Retinal pigment epithelial cell (primary cell): ENCODE measurements around the gene BCL11B.

Experiments used
- DNase-seq: peaks from one replicate; pipeline ENCODE4 v3.0.0-alpha.2; 2010; ENCODE audit warnings: low read depth
- H3K4me3 ChIP-seq: 2 replicates; pipeline ENCODE4 v1.5.1; 2011; ENCODE audit warnings: mild to moderate bottlenecking, low read length, control low read depth, moderate library complexity
- TF ChIP-seq, protein P1 (sequence below): conservative IDR thresholded peaks from 2 replicates; pipeline ENCODE4 v1.5.1; 2011; ENCODE audit warnings: low read depth, low read length, control low read depth, inconsistent platforms

BCL11B gene

DNA sequence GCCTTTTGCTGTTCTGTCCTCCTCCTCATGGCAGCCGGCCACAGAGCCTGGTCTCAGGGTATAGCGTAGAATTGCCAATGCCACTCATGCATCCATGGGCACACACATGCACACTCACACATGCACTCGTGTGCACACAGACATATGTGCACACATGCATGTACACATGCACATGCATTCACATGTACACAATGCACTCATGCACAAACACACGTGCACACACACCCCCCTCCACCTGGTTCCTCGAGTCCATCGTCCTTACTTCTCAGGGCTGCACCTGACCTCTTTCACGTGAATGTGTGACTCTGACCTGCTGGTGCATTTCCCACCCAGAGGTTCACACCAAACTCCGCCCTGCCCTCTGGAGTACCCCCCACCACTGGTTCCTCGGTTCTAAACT is 60.6 kb downstream of the BCL11B start:
- H3K4me3 ChIP-seq = no peak overlapping the region
- TF ChIP-seq, protein P1, sequence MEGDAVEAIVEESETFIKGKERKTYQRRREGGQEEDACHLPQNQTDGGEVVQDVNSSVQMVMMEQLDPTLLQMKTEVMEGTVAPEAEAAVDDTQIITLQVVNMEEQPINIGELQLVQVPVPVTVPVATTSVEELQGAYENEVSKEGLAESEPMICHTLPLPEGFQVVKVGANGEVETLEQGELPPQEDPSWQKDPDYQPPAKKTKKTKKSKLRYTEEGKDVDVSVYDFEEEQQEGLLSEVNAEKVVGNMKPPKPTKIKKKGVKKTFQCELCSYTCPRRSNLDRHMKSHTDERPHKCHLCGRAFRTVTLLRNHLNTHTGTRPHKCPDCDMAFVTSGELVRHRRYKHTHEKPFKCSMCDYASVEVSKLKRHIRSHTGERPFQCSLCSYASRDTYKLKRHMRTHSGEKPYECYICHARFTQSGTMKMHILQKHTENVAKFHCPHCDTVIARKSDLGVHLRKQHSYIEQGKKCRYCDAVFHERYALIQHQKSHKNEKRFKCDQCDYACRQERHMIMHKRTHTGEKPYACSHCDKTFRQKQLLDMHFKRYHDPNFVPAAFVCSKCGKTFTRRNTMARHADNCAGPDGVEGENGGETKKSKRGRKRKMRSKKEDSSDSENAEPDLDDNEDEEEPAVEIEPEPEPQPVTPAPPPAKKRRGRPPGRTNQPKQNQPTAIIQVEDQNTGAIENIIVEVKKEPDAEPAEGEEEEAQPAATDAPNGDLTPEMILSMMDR = no peak
- DNase-seq = no peak

DNA sequence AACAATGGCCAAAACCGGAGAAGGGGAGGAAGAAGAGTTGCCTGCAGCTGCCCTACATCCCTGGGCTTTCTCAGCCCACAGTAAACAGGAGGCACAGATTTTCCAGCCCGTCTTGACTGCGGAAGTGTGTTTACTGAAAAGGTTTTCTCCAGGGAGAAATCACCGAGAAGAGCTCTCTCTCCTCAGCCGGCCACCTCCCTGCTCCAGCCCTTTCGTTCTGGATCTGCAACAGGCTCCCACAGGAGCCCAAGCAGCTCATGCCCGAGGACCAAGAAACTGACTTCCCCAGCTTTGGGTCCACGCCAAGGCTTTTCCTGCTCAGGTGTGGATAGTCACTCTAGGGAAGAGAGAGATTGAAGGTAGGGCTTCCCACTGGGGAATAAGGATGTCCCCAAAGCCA is 61.7 kb downstream of the BCL11B start:
- no peak overlapping the region for H3K4me3 ChIP-seq
- DNase-seq = no peak
- TF ChIP-seq, protein P1 = no peak

DNA sequence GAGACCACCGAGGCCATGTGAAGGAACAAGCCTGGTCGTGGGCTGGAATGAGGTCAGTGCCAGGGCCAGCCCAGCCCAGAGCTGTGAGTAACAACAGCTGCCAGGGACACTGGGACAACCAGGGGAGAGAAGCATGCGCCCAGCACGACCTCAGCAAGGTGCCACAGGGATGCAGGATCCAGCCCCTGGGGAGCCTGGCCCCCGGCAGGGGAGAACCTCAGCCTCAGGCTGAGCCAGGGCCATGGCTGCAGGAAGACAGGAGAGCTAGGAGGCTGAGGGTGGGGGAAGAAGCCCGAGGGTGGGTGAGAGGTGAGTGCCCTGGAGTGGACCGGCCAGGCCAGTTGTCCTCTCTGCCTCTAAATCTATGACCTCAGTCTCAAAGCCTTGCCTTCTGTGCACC is 62.6 kb downstream of the BCL11B start:
- TF ChIP-seq, protein P1 = no peak
- no peak overlapping the region for H3K4me3 ChIP-seq
- DNase-seq = no peak

DNA sequence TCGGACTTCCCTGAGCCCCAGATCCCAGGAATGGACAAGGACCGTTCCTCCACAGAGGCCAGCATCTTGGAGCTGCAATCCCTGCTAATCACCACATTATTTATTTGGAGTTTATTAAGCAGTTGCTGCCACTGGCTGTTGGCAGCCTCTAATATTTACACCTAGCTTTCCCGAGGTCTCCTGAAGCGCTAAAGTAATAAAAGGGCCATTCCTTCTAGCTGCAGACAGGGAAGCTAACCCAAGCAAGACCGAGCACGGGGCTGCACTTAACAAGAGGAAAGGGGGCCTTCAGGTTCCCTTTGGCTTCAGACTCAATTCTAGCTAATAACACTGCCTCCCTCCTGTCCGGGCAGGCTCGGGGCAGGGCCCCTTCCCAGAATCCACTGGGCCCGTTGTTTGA is 63.7 kb downstream of the BCL11B start:
- no peak for DNase-seq
- H3K4me3 ChIP-seq = no peak overlapping the region
- TF ChIP-seq, protein P1 = no peak

DNA sequence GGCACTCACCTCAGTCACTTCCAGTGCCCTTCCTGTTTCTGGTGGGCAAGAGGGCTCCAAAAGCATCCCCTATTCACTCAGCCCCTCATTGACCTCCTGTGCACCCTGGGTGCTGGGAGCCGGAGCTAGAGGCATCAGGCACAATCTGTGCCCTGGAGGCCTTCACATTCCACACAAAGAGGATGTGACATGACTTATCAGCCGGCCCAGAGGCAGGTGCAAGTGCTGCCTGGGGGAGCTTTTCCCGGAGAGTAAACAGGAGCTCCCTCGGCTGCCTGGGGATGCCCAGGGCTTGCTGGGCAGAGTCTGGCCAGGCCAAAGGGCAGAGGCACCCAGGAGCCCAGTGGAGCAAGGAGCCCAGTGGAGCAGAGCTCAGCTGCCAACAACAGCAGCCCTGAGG is 64.5 kb downstream of the BCL11B start:
- DNase-seq = no peak
- H3K4me3 ChIP-seq = no peak overlapping the region

DNA sequence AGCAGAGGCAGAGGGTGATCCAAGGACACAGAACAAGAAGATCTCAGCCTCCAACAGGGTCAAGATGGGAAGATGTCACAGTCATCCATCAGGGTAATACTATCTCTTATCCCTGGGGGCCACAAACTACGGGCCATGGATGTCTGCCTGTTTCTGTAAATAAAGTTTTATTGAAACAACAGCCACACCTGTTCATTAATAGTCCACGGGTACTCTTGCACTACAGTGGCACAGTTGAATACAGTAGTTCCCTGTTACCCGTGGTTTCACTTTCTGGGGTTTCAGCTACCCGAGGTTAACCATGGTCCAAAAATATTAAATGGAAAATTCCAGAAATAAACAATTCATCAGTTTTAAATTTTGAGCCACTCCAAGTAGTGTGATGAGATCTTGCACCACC is 65.9 kb downstream of the BCL11B start:
- TF ChIP-seq, protein P1 = no peak
- H3K4me3 ChIP-seq = no peak overlapping the region
- no peak for DNase-seq

More for the DNA sequence above, 64.5 kb downstream of the BCL11B start:
- TF ChIP-seq, protein P1 = no peak

DNA sequence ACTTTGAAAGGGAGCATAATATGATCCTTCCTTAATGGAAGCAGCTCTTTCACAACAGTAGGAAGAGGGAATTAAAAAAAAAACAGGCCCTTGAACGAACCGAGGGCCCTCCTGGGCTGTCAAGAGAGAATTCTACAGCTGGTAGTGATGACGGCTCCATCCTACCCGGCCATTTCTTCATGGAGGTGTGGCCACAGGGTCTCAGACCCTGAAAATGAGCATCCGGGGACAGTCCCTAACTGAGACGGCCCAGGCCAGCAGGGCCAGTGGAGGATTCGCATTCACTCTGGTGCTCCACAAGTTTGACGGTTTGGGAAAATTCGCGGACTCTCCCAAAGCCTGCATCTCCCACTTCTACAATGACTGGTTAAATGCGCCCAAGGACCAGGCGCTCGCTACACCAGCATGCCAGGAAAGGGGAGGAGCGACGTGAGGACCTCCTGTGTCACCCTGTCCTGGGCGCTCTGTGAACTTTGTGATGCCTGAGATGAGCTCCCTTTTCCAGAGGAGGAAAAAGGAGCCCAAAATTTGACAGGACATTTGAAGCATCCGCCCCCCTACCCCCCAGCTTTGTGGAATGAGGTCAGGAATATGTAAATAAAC is 66.8 kb downstream of the BCL11B start:
- no peak for DNase-seq
- no peak overlapping the region for H3K4me3 ChIP-seq
- TF ChIP-seq, protein P1 = no peak
